Measurements from ENCODE around the gene ANKRD53. TPM values are rescaled to one million over a fixed set of nuclear protein-coding genes. Genes with fewer than 3 reads are reported as not detected.

ANKRD53 gene
- total and polyA plus RNA-seq, 2 donors (not counting 3 experiments of a cell fraction or from before 2014, with no cell fraction given), result 1.3 to 1.4 TPM

GRCh38 chr2:70946832-70947442, 31.5 kb upstream of the ANKRD53 start:
- H3K9me1 ChIP-seq (replicated peaks; ENCODE audit: control insufficient read depth, extremely low read depth, insufficient read depth, low read length), result no peaks in the 10 kb centered on the region
- ChIA-PET CTCF (interaction anchor here (0.5 to 5.8 kb wide), 31 partner anchors 9 to 645 kb away, joined by 3 to 328 read pairs (median 11); partner anchors contain the start of genes ANKRD53, ATP6V1B1, FAM136A and FIGLA), POLR2A (no interaction called here)
- H3K36me3 ChIP-seq (ENCODE audit: control insufficient read depth in 2 of 2, extremely low read depth in 1 of 2, insufficient read depth in 2 of 2, low read length in 2 of 2), result no peaks in the 10 kb centered on the region
- no peak overlapping the region for H2AFZ ChIP-seq (ENCODE audit: low read depth, low read length)
- H3K4me2 ChIP-seq (ENCODE audit: insufficient read depth, low read length), result peak overlapping the region; percentile 0
- intact Hi-C loops (cut with micrococcal nuclease), result loop anchor here (1.0 to 5.0 kb wide), 4 partner anchors 25 to 645 kb away; partner anchors contain the start of gene FAM136A
- DNase-seq (ENCODE audit: low read depth, low spot score) (peak; percentile 75), FAIRE-seq (peak; percentile 95)
- BruUV-seq (replicated peaks), result no TSS peak
- H3K4me1 ChIP-seq (ENCODE audit: control insufficient read depth, extremely low read depth, insufficient read depth, low read length), result peaks cover 13% of the 10 kb centered on the region
- H3K27me3 ChIP-seq (ENCODE audit: control insufficient read depth in 2 of 2, insufficient read depth in 2 of 2, low read length in 2 of 2), result no peaks in the 10 kb centered on the region
- no peak overlapping the region for H3K27ac ChIP-seq (ENCODE audit: insufficient read depth, low read depth, low read length)
- dilution Hi-C loops (cut with MboI; ENCODE audit: extremely low pct_ligation_motif_present, low sequenced_read_pairs), result no loop called here
- TF ChIP-seq CTCF (IDR thresholded peaks at IDR 0.05; ENCODE audit: extremely low read depth in 1 of 2, insufficient read depth in 1 of 2, low read depth in 1 of 2, low read length in 2 of 2) (peak; percentile 69 to 77), JUN (IDR thresholded peaks at IDR 0.05; ENCODE audit: borderline replicate concordance, insufficient read depth, insufficient read length, low read depth) (no peak), GATA2 (IDR thresholded peaks at IDR 0.05; ENCODE audit: insufficient read depth, insufficient read length, low read depth, low read length) (no peak)
- H3K79me2 ChIP-seq (ENCODE audit: control insufficient read depth, insufficient read depth, low read length), result no peaks in the 10 kb centered on the region
- H4K20me1 ChIP-seq (replicated peaks; ENCODE audit: control insufficient read depth, extremely low read depth, insufficient read depth, low read length), result no peaks in the 10 kb centered on the region
- no peaks in the 10 kb centered on the region for H3K9me3 ChIP-seq (replicated peaks; ENCODE audit: control insufficient read depth, insufficient read depth, low read length)
- no peak overlapping the region for H3K9ac ChIP-seq (replicated peaks; ENCODE audit: extremely low read depth, insufficient read depth, low read length)
- H3K4me3 ChIP-seq (replicated peaks in 1 of 3; ENCODE audit: insufficient read depth in 1 of 3, low read depth in 1 of 3, low read length in 3 of 3), result no peak overlapping the region

Data from endothelial cell of umbilical vein (primary cell).